ENCODE data around the gene FAM237A. TPM values are rescaled to one million over a fixed set of nuclear protein-coding genes. Genes with fewer than 3 reads are reported as not detected.
A peak's percentile ranks its signal among the peaks of the same experiment; 100 is the strongest.

FAM237A gene
- total RNA-seq (2014; rRNA removed; shearing (Covaris generic)) (not detected in 2 replicates), total RNA-seq (2022) (not detected in 2 replicates), Bru-seq, nascent RNA (not detected), BruChase-seq, experiment 1, labeled RNA remaining after a 6-hour chase (not detected), BruChase-seq, experiment 2, labeled RNA remaining after a 2-hour chase (not detected)
- long read RNA-seq, result 0 reads

- Histone ChIP-seq H3K4me2 (ENCODE audit: low read length) (no peak within 1 kb of the TSS), H2AFZ (ENCODE audit: low read length) (no peak within 1 kb of the TSS), H3K4me3 (ENCODE audit: low read depth, low read length, poor library complexity, severe bottlenecking) (no peak within 1 kb of the TSS), H3K9me2 (ENCODE audit: insufficient read depth, low read length) (no peaks in the 10 kb centered on the region), H3K9me3 (ENCODE audit: low read length) (no peaks in the 10 kb centered on the region), H3K27ac (ENCODE audit: low read depth, low read length, poor library complexity, severe bottlenecking) (no peak within 1 kb of the TSS), H3K4me1 (ENCODE audit: insufficient read depth, low read length, poor library complexity, severe bottlenecking) (no peaks in the 10 kb centered on the region), H3K79me2 (ENCODE audit: insufficient read depth, low read depth, low read length) (no peaks in the 10 kb centered on the region), H3K36me3 (ENCODE audit: insufficient read depth, low read length) (no peaks in the 10 kb centered on the region), H4K20me1 (ENCODE audit: insufficient read depth, low read length) (no peaks in the 10 kb centered on the region)
- POLR2A ChIA-PET, result interaction anchor here (0.6 kb wide), 1 partner anchor 239 kb away, joined by 3 read pairs; no protein-coding TSS in a partner anchor
- intact Hi-C loops (cut with micrococcal nuclease; ENCODE audit: unreplicated experiment), result no loop called here
- TF ChIP-seq EZH2phosphoT487 (IDR thresholded peaks at IDR 0.05; ENCODE audit: borderline replicate concordance, low read depth, low read length), result no peak
- TF ChIP-seq CTCF (conservative IDR thresholded peaks at IDR 0.05; ENCODE audit: low read length), result no peak
- CTCF ChIA-PET (ENCODE audit: unreplicated experiment), result no interaction called here
- DNase-seq (ENCODE audit: low spot score), result peak; percentile 1
- no TSS peak for BruUV-seq (replicated peaks)
Measured at GRCh38 chr2:206642075-206643025, at the start of gene FAM237A. FAM237A (plus strand) TSS chr2:206642487; CDS start chr2:206644237, 1,750 bp downstream.

- BruUV-seq (replicated peaks), result no TSS peak
- Histone ChIP-seq H3K4me1 (ENCODE audit: insufficient read depth, low read length, poor library complexity, severe bottlenecking) (no peaks in the 10 kb centered on the region), H3K36me3 (ENCODE audit: insufficient read depth, low read length) (no peaks in the 10 kb centered on the region), H3K79me2 (ENCODE audit: insufficient read depth, low read depth, low read length) (no peaks in the 10 kb centered on the region), H3K27ac (ENCODE audit: low read depth, low read length, poor library complexity, severe bottlenecking) (no peak overlapping the region), H3K9me3 (ENCODE audit: low read length) (no peaks in the 10 kb centered on the region), H2AFZ (ENCODE audit: low read length) (no peak overlapping the region), H4K20me1 (ENCODE audit: insufficient read depth, low read length) (no peaks in the 10 kb centered on the region), H3K4me3 (ENCODE audit: low read depth, low read length, poor library complexity, severe bottlenecking) (no peak overlapping the region), H3K4me2 (ENCODE audit: low read length) (no peak overlapping the region), H3K9me2 (ENCODE audit: insufficient read depth, low read length) (no peaks in the 10 kb centered on the region)
- POLR2A ChIA-PET, result interaction anchor here (0.5 kb wide), 1 partner anchor 8 kb away, joined by 3 read pairs; no protein-coding TSS in a partner anchor
- CTCF ChIA-PET (ENCODE audit: unreplicated experiment), result no interaction called here
- no peak for DNase-seq (ENCODE audit: low spot score)
- intact Hi-C loops (cut with micrococcal nuclease; ENCODE audit: unreplicated experiment), result no loop called here
- TF ChIP-seq EZH2phosphoT487 (IDR thresholded peaks at IDR 0.05; ENCODE audit: borderline replicate concordance, low read depth, low read length) (no peak), CTCF (conservative IDR thresholded peaks at IDR 0.05; ENCODE audit: low read length) (no peak)
Measured at GRCh38 chr2:206597717-206598218, 44.5 kb upstream of the FAM237A start.

Measured in OCI-LY7 (cell line).